ENCODE results near the gene MAP3K14.
A peak's percentile ranks its signal among the peaks of the same experiment; 100 is the strongest.

The MAP3K14 gene

DNA sequence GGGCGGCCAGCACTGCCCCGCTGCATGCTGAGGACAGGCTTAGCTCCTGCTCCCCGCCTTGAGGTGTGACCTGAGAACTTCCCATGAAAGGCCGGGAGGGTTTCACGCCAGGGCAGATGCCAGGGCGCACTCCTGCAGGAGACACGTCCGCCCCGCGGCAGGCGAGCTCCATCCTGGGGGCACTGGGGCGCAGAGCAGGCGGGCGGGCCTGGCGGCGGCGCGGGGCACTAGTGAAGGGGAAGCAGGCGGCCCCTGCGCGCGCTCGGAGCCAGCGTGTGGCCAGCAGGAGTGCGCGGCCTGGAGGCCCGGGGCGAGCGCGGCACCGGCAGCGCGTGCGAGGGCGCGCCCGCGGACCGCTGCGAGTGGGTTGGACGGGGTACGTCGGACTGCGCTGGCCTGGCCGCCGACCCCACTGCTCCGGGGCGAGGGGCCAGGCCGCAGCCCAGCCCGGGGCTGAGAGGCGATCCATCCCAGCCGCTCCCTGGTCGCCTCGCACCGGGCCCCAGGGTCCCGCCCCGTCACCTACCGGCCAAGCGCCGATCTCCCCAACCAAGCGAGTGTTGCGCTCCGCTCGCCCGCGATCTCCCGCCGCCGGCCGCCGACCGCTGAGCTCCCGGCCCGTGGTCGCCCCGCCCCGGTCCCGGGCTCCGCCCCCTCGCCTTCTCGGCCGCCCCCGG is at the start of gene MAP3K14:
MAP3K14 (minus strand) TSS at position 587 of the 677 bp plus-strand sequence. CDS start 26,275 bp downstream, outside the sequence.
- DNase-seq (ENCODE audit: low spot score): peak; percentile 88

DNA sequence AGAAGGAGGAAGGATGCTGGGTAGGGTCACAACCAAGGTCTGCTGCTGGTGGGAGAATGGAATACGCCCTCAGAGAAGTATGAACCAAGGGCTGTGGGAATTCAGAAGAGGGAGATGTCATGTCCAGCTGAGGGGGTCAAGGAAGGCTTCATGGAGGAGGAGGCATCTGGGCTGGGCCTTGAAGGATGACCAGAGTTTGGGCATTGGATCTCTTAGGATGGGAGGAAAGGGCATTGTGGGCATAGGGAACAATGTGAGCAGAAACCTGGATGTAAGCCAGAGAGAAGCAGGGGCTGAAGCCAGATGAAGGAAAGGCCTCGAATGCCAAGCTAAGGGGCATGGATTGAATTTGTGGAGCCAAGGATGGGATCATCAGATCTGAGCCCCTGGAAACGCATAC is 49.2 kb upstream of the MAP3K14 start:
- peak; percentile 37 for DNase-seq (ENCODE audit: low spot score)

- DNase-seq (ENCODE audit: low spot score): peak; percentile 66
Measured at GRCh38 chr17:45364531-45365390, 47.9 kb upstream of the MAP3K14 start.

DNA sequence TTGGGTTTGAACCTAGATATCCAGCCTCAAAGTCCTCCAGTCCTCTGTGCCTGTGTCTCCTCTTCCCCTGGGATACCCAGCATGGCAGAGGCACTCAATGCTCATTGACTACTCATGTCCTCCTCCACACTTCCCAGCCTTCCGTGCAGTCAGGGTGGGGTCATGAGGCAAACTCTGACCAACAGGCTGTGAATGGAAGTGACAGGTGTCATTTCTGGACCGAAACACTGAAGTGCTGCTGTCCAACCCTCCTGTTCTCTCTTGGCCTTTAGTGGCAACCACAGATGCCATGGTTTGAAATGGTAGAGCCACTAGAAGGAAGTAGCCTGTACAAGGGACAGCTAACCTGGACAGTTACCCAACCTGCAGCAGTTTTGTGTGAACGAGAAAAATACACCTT is 46.7 kb upstream of the MAP3K14 start:
- peak; percentile 23 for DNase-seq (ENCODE audit: low spot score)

DNA sequence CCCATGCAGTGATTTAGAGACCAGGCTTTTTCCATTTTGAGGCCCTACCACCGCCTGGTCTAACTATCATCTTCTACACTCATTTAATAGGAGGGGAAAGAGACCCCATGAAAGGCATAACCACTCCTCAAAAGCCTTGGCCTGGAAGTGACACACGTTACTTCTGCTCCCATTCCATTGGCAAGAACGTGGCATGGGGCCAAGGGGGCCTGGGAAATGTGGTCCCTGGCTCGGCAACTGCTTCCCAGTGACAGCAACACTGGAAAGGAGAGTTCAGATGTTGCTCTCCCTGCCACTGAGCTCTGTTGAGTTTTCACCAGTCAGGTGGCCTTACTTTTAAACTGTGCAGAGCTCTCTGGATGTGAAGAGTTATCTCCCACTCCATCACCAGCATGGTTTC is 45.2 kb upstream of the MAP3K14 start:
- no peak for DNase-seq (ENCODE audit: low spot score)

- DNase-seq (ENCODE audit: low spot score): peak; percentile 22
Measured at GRCh38 chr17:45361451-45361850, 44.6 kb upstream of the MAP3K14 start.

GRCh38 chr17:45357364-45357997 is 40.7 kb upstream of the MAP3K14 start:
- no peak for DNase-seq (ENCODE audit: low spot score)

GRCh38 chr17:45355087-45355486 is 38.3 kb upstream of the MAP3K14 start:
- peak; percentile 44 for DNase-seq (ENCODE audit: low spot score)

DNA sequence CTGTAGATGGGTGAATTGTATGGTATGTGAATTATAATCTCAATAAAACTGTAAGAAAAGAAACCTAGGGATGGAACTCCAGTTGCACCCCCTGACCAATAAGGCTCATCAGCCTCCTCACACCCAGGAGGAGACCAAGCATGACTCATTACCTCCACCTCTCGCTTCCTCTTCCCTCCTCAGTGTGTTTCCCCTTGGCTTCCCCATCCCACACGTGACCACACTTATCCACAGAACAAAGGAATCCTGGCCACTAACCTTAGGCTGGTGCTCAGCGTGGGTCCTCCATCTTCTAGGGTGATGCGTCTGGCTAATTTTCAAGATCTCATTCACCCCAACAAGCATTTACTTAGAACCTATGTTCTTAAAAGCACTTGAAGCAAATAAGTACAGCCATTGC is 36.2 kb upstream of the MAP3K14 start:
- peak; percentile 35 for DNase-seq (ENCODE audit: low spot score)

DNA sequence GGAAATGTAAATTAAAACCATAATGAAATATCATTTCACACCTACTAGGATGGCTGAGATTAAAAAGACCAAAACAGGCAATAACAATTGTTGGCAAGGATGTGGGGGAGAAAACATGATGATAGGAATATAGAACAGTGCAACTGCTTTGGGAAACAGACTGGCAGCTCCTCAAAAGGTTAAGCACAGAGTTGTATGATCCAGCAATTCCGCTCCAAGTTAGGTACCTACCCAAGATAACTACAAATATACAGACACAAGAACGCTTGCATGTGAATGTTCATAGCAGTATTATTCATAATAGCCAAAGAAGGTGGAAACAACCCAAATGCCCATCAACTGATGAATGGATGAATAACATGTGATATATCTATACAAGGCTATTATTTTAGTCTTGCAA is 35.0 kb upstream of the MAP3K14 start:
- no peak for DNase-seq (ENCODE audit: low spot score)

GRCh38 chr17:45347444-45347843 is 30.6 kb upstream of the MAP3K14 start:
- DNase-seq (ENCODE audit: low spot score): no peak

DNA sequence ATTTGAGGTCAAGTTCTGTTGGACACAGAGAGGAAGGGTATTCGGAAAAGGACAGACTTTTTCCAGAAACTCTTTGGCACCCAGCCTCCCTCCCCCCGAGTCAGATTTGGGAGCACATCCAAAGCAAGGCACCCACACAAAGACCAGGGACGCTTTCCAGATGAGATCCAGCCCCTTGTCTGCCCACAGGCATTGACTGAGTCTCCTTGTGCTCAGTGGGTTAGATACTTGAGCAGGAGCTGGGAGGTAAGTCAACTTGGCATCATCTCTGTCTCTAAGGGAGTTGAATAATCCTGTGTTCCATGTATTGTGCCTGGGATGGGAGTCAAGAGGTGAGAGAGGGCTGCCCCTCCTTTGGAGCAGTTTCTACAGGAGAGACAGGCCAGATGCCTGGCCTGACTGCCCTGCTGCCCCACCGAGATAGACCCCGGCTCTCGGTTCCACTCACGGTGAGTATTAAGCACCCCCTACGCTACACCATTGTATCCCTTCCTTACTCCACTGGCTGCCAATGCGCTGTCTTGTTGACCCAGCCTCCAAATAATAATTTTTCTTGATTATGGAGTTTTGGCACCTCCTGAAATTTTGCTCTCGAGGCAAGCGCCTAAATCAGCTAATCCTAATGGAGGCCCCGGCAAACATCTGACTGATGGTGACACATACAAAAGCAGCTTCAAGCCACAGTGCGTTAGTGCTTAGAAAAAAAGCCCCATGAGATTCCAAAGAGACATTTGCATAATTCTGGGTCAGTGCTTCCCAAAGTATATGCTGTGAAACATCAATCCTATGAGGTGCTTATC is 29.6 kb upstream of the MAP3K14 start:
- DNase-seq (ENCODE audit: low spot score): peak; percentile 47

- DNase-seq (ENCODE audit: low spot score): no peak
Measured at GRCh38 chr17:45345554-45346215, 28.9 kb upstream of the MAP3K14 start.

DNA sequence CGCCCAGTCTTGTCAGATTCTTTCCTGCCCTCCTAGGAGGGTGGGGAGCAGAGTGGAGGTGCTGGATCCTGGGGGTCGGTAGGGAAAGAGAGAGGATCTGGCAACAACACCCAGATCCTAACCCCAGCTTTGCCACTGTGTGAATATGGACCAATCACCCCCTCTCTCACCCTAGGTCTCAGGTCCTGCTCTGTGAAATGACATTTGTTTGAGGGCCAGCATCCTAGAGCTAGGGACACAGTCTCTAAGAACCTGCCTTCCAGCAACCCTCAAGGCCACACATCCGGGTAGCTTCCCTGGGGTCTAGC is 28.4 kb upstream of the MAP3K14 start:
- peak; percentile 37 for DNase-seq (ENCODE audit: low spot score)

- peak; percentile 8 for DNase-seq (ENCODE audit: low spot score)
Measured at GRCh38 chr17:45343967-45344664, 27.3 kb upstream of the MAP3K14 start.

GRCh38 chr17:45342871-45343526 is 26.2 kb upstream of the MAP3K14 start:
- DNase-seq (ENCODE audit: low spot score): peak; percentile 33

DNA sequence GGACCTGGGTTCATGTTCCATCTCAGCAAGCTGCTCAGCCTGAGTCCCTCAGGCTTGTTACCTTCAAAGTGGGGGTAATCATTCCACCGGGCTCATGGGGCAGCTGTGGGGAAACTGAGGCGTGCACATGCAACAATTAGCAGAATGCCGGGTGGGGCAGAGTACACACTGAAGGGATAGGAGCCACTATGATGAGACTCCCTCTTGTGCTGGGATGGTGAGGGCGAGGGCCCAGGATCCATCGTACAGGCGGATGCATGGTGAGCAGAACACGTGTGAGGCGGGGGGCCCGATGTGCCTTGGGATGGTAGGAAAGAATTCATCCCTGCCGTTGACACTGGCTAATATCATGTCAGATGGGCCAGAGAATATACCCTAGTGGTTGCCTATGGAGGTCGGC is 25.5 kb upstream of the MAP3K14 start:
- peak; percentile 48 for DNase-seq (ENCODE audit: low spot score)

- peak; percentile 85 for DNase-seq (ENCODE audit: low spot score)
Measured at GRCh38 chr17:45341533-45342158, 24.8 kb upstream of the MAP3K14 start.

GRCh38 chr17:45339646-45340605 is 23.1 kb upstream of the MAP3K14 start:
- DNase-seq (ENCODE audit: low spot score): peak; percentile 42

Measured in ecto neural progenitor cell (in vitro differentiated cells).